Duodenal mucosa (tissue), 2 donors: ENCODE results near the gene DCST2.
A peak's percentile ranks its signal among the peaks of the same experiment; 100 is the strongest.
"Not testable (repeated sequence)": the region's sequence is repeated elsewhere in the genome, so short reads cannot be mapped to it uniquely, and the experiment has no call there.

Experiments
- H3K27ac ChIP-seq: one replicate; pipeline ENCODE4 v1.7.0; 2013; ENCODE audit warnings: low read depth, low read length
- H3K27me3 ChIP-seq, 2 donors: one replicate each; pipeline ENCODE4 v1.7.0; 2013; ENCODE audit warnings: low read length in 2 of 2, control low read depth in 1 of 2; ENCODE audit not compliant: insufficient read depth in 2 of 2, control insufficient read depth in 1 of 2
- H3K36me3 ChIP-seq, 2 donors: one replicate each; pipeline ENCODE4 v1.7.0; 2013; ENCODE audit warnings: low read length in 2 of 2, control low read depth in 1 of 2; ENCODE audit not compliant: insufficient read depth in 2 of 2, control insufficient read depth in 1 of 2
- H3K4me1 ChIP-seq, 2 donors: one replicate each; pipeline ENCODE4 v1.7.0; 2013; ENCODE audit warnings: low read length in 2 of 2, control low read depth in 1 of 2; ENCODE audit not compliant: insufficient read depth in 2 of 2, control insufficient read depth in 1 of 2
- H3K4me3 ChIP-seq, 2 donors: one replicate each; pipeline ENCODE4 v1.7.0; 2013; ENCODE audit warnings: low read length in 2 of 2, low read depth in 1 of 2
- H3K9ac ChIP-seq, 2 donors: one replicate each; pipeline ENCODE4 v1.7.0; 2013; ENCODE audit warnings: low read length in 2 of 2, low read depth in 1 of 2
- H3K9me3 ChIP-seq, 2 donors: one replicate each; pipeline ENCODE4 v1.7.0; 2013; ENCODE audit warnings: low read length in 2 of 2, control low read depth in 1 of 2; ENCODE audit not compliant: control insufficient read depth in 1 of 2

Gene DCST2

GRCh38 chr1:154992721-154993571 is 40.6 kb downstream of the DCST2 start:
- H3K4me3 ChIP-seq: no peak overlapping the region
- H3K27me3 ChIP-seq: no peaks in the 10 kb centered on the region
- peaks cover 27 to 38% of the 10 kb centered on the region in 2 donors for H3K4me1 ChIP-seq
- no peak overlapping the region for H3K27ac ChIP-seq
- peaks cover 13 to 28% of the 10 kb centered on the region in 2 donors for H3K36me3 ChIP-seq
- H3K9me3 ChIP-seq: no peaks in the 10 kb centered on the region
- H3K9ac ChIP-seq: no peak overlapping the region

DNA sequence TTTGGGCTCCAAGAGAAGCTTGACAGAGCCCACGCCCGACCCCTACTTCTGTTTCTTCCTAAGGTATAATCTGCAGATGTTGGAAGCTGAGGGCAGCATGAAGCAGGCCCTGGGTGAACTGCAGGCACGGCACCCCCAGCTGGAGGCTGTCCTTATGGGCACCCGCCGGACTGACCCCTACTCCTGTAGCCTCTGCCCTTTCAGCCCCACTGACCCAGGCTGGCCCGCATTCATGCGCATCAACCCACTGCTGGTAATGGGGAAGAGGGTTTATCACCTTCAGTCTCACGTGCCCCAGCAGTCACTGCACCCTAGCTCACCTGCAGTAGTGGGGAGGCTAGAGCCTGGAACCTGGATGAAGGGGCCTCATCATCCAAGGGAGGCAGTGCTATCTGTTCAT is 43.3 kb downstream of the DCST2 start:
- no peak overlapping the region for H3K9ac ChIP-seq
- H3K9me3 ChIP-seq: no peaks in the 10 kb centered on the region
- H3K27me3 ChIP-seq: no peaks in the 10 kb centered on the region
- H3K4me3 ChIP-seq: no peak overlapping the region
- peaks cover 20 to 29% of the 10 kb centered on the region in 2 donors for H3K4me1 ChIP-seq
- H3K36me3 ChIP-seq: peaks cover 13 to 37% of the 10 kb centered on the region in 2 donors
- no peak overlapping the region for H3K27ac ChIP-seq

DNA sequence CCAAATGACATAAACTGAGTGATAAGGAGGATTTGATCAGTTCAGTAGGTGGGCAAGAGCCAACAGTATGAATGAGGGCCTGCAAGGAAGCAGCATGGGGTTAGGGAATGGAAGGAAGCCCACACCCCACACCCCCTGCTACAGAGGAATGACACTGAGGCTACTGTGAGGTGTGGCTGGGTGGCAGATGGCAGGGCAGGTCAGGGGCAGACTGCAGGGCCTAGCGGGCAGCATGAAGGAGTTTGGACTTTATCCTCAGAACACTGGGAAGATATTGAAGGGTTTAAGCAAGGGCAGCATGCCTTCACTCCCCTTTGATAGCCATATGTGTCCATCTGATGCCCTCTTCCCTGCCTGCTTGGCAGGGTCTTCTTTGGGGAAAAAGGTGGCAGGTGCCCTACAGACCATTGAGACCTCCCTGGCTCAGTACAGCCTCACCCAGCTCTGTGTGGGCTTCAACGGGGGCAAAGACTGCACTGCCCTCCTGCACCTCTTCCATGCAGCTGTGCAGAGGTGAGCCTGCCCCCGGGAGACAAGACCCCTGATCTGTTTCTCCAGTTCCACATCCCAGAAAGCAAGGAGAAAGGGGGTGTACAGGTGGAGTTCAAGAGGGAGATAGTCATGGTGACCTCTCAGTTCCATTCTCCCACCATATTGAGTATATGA is 44.3 kb downstream of the DCST2 start:
- Histone ChIP-seq H3K4me3 (peak overlapping the region in 1 of 2 donors; percentile 38), H3K9me3 (no peaks in the 10 kb centered on the region), H3K4me1 (peaks cover 20 to 23% of the 10 kb centered on the region in 2 donors), H3K9ac (no peak overlapping the region), H3K27ac (no peak overlapping the region), H3K36me3 (peaks cover 13 to 37% of the 10 kb centered on the region in 2 donors), H3K27me3 (no peaks in the 10 kb centered on the region)

DNA sequence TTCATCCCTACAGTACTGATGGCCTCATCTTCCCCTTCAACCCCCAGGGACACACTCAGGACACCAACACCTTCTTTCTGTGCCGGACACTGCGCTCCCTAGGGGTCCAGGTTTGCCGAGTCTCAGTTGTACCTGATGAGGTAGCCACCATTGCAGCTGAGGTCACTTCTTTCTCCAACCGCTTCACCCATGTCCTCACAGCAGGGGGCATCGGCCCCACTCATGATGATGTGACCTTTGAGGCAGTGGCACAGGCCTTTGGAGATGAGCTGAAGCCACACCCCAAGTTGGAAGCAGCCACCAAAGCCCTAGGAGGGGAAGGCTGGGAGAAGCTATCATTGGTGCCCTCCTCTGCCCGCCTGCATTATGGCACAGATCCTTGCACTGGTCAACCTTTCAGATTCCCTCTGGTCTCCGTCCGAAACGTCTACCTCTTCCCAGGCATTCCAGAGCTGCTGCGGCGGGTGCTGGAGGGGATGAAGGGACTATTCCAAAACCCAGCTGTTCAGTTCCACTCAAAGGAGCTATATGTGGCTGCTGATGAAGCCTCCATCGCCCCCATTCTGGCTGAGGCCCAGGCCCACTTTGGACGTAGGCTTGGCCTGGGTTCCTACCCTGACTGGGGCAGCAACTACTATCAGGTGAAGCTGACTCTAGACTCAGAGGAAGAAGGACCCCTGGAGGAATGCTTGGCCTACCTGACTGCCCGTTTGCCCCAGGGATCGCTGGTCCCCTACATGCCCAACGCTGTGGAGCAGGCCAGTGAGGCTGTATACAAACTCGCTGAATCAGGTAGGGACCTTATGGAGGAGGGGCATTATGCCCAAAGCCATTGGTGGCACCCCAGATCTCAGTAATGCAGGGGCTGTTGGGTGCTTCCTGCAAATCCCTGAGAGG is 45.3 kb downstream of the DCST2 start:
- Histone ChIP-seq H3K4me1 (peaks cover 27 to 30% of the 10 kb centered on the region in 2 donors), H3K9ac (no peak overlapping the region), H3K36me3 (peaks cover 13 to 37% of the 10 kb centered on the region in 2 donors), H3K4me3 (no peak overlapping the region), H3K27ac (no peak overlapping the region), H3K9me3 (no peaks in the 10 kb centered on the region), H3K27me3 (no peaks in the 10 kb centered on the region)

- H3K4me1 ChIP-seq: peaks cover 29 to 35% of the 10 kb centered on the region in 2 donors
- no peak overlapping the region for H3K27ac ChIP-seq
- H3K9me3 ChIP-seq: no peaks in the 10 kb centered on the region
- H3K27me3 ChIP-seq: no peaks in the 10 kb centered on the region
- no peak overlapping the region for H3K9ac ChIP-seq
- no peak overlapping the region for H3K4me3 ChIP-seq
- H3K36me3 ChIP-seq: peaks cover 13 to 33% of the 10 kb centered on the region in 2 donors
Observed at GRCh38 chr1:154987326-154987725, 46.3 kb downstream of the DCST2 start.

DNA sequence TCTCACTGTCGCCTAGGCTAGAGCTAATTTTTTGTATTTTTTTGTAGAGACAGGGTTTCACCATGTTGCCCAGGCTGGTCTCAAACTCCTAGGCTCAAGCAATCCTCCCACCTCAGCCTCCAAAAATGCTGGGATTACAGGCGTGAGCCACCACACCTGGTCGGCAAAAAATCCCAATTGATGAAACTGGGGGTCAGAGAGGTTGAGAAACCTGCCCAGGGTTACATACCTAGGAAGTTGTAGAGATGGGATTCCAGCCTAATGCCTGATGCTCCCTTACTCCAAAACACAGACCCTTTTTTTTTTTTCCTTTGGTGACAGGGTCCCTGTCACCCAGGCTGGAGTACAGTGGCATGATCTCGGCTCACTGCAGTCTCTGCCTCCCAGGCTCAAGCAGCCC is 46.8 kb downstream of the DCST2 start:
- not testable (repeated sequence) for H3K4me3 ChIP-seq, H3K27ac ChIP-seq, H3K27me3 ChIP-seq, H3K9me3 ChIP-seq, H3K9ac ChIP-seq
- Histone ChIP-seq H3K36me3 (peaks cover 13 to 33% of the 10 kb centered on the region in 2 donors), H3K4me1 (peaks cover 31 to 37% of the 10 kb centered on the region in 2 donors)

- no peaks in the 10 kb centered on the region for H3K9me3 ChIP-seq
- peaks cover 8 to 23% of the 10 kb centered on the region in 2 donors for H3K36me3 ChIP-seq
- peak overlapping the region; percentile 96 to 98 for H3K4me3 ChIP-seq
- H3K27ac ChIP-seq: no peak overlapping the region
- H3K27me3 ChIP-seq: no peaks in the 10 kb centered on the region
- peaks cover 19 to 27% of the 10 kb centered on the region in 2 donors for H3K4me1 ChIP-seq
- H3K9ac ChIP-seq: peak overlapping the region; percentile 78 to 93
Observed at GRCh38 chr1:154983776-154984466, 49.7 kb downstream of the DCST2 start.

DNA sequence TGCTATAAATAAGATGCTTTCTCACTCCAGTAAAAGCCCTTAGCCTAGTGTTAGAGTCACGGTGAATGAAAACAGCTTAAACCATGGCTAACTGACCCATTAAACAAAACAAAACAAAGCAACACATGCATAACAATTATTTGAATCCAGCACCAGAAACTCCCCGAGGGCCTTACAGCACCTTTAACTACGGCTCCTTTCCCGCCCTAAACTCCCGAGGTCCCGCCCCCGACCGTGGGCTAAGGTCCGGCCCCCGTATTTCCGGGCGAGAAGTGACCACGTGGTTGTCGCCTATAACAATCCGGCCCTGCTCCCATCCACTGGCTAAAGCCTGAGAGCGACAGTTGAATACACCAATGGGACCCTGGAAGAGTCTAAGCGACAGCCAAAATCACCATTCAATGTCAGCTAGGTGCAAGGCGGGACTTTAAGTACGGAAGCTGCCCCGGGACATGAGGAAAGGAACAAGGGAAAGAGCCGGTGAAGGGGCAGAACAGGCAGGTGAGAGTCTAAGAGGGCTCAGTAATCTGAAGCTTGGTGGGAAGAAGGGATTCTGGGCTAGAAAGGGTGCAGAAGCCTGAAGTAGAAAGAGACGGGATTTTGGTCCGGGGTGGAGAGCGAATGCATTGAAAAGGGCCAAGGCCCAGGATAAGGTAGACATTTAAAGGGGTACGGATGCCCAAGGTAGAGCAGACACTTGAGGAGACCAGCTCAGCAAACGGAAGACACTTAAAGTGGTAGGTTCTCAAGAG is 50.5 kb downstream of the DCST2 start, which contains the start of gene FLAD1:
TSS of gene FLAD1 (plus strand) at position 448 of the 752 bp plus-strand sequence. CDS start 351 bp downstream, outside the sequence.
- no peak within 1 kb of the TSS for H3K27ac ChIP-seq
- H3K27me3 ChIP-seq: no peaks in the 10 kb centered on the region
- H3K9ac ChIP-seq: peak within 1 kb of the TSS; percentile 78 to 93
- peaks cover 13 to 18% of the 10 kb centered on the region in 2 donors for H3K4me1 ChIP-seq
- peak within 1 kb of the TSS; percentile 96 to 98 for H3K4me3 ChIP-seq
- no peaks in the 10 kb centered on the region for H3K9me3 ChIP-seq
- peaks cover 2 to 18% of the 10 kb centered on the region in 2 donors for H3K36me3 ChIP-seq

DNA sequence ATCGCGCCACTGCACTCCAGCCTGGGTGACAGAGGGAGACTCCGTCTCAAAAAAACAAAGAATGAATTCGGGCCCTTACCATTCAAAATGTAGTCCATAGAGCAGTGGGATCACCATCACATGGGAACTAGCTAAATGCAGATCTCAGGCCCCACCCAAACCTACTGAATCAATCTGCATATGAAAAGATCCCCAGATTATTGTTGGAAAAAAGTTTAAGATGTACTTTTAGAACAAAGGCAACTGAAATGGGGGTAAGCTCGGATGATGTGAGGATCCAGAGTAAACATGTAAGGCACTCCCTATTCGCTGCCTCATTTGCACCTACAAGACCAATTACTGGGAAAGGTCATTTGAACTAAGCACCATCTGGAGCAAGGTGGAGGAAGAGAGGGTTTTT is 51.2 kb downstream of the DCST2 start:
- Histone ChIP-seq H3K4me1 (peaks cover 11 to 17% of the 10 kb centered on the region in 2 donors), H3K9ac (peak overlapping the region; percentile 16 to 49), H3K9me3 (no peaks in the 10 kb centered on the region), H3K4me3 (peak overlapping the region; percentile 69 to 96), H3K27me3 (no peaks in the 10 kb centered on the region), H3K36me3 (peaks cover 0 to 10% of the 10 kb centered on the region in 2 donors), H3K27ac (no peak overlapping the region)
